Gastroesophageal sphincter (tissue), 4 donors: ENCODE measurements around the gene CCDC86. TPM values are rescaled to one million over a fixed set of nuclear protein-coding genes. Genes with fewer than 3 reads are reported as not detected.

Experiments
- ATAC-seq: fragments of 150-250 bp; one replicate; pipeline ENCODE4 v1.9.1; 2016; ENCODE audit warnings: mild to moderate bottlenecking, moderate library complexity
- H3K27ac ChIP-seq, 4 donors: fragments of 200-600 bp; sonication (generic) in 3 of 4; 1 replicate in 3 of 4; 2 replicates in 1 of 4; pipeline ENCODE4 v1.5.1; 2016 to 2019
- H3K27me3 ChIP-seq: fragments of 200-600 bp; sonication (generic); one replicate; pipeline ENCODE4 v1.5.1; 2019
- H3K36me3 ChIP-seq, 2 donors: fragments of 200-600 bp; sonication (generic); one replicate each; pipeline ENCODE4 v1.5.1; 2019; ENCODE audit warnings: control low read depth in 1 of 2
- H3K4me1 ChIP-seq, 3 donors: fragments of 200-600 bp; sonication (generic); 1 replicate in 2 of 3; 2 replicates in 1 of 3; pipeline ENCODE4 v1.5.1; 2016 to 2019; ENCODE audit warnings: control low read depth in 2 of 3
- H3K4me3 ChIP-seq, 2 donors: fragments of 200-600 bp; sonication (generic); one replicate each; pipeline ENCODE4 v1.5.1; 2019; ENCODE audit warnings: mild to moderate bottlenecking in 1 of 2, moderate library complexity in 1 of 2
- H3K9me3 ChIP-seq, 3 donors: fragments of 200-600 bp; sonication (generic); one replicate each; pipeline ENCODE4 v1.5.1; 2017 to 2019; ENCODE audit warnings: control low read depth in 2 of 3
- EP300 ChIP-seq: sonication (generic); formaldehyde crosslinking; IDR thresholded peaks from one replicate; pipeline ENCODE4 v1.6.1; 2017; ENCODE audit warnings: antibody characterized with exemption, mild to moderate bottlenecking
- POLR2A ChIP-seq, 2 donors: fragments of 450-650 bp; IDR thresholded peaks; one replicate each; pipeline ENCODE4 v1.6.1; 2017; ENCODE audit warnings: antibody characterized with exemption in 2 of 2, mild to moderate bottlenecking in 2 of 2, moderate library complexity in 1 of 2
- POLR2AphosphoS5 ChIP-seq: sonication (generic); formaldehyde crosslinking; IDR thresholded peaks from one replicate; pipeline ENCODE4 v1.6.1; 2017; ENCODE audit warnings: antibody characterized with exemption
- WGBS, 2 donors: methylation state at CpG; one replicate each; pipeline ENCODE4 v1.1.5; 2018; ENCODE audit warnings: low coverage in 1 of 2; 5-methylcytosine and 5-hydroxymethylcytosine counted together
- total RNA-seq, 4 donors: library from RNA; depleted of rRNA; stranded (reverse); fragments of >200 nt; gene quantifications; one replicate each; pipeline ENCODE4 v1.1.0, GENCODE V29; 2016
- TF ChIP-seq, protein P1 (sequence below), 4 experiments: fragments of 200-600 bp in 2 of 4; fragments of 450-650 bp in 2 of 4; sonication (generic) in 1 of 4; IDR thresholded peaks; one replicate each; pipeline ENCODE4 v1.5.1; 2017 to 2019; ENCODE audit warnings: antibody characterized with exemption in 4 of 4, mild to moderate bottlenecking in 2 of 4, moderate library complexity in 2 of 4

The CCDC86 gene
- total RNA-seq, 4 donors from 2014 or later = 10.5 to 27.8 (median 18.2) TPM

DNA sequence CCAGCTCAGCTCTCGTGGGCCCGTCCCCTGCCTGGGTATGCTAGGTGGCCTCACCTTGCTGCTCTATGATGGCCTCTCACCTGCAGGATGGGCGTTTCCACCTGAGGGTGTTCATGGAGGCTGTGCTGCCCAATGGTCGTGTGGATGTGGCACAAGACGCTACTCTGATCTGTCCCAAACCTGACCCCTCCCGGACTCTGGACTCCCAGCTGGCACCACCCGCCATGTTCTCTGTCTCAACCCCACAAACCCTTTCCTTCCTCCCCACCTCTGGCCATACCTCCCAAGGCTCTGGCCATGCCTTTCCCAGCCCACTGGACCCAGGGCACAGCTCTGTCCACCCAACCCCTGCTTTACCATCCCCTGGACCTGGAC is 27.5 kb downstream of the CCDC86 start:
- whole genome bisulfite sequencing, 2 donors = 87% methylated on average over 4 of the region's 7 CpGs; no CpG with 5 or more reads in 1 of the 2 donors
- no peaks in the 10 kb centered on the region for H3K36me3 ChIP-seq
- TF ChIP-seq EP300 = no peak
- TF ChIP-seq, protein P1, sequence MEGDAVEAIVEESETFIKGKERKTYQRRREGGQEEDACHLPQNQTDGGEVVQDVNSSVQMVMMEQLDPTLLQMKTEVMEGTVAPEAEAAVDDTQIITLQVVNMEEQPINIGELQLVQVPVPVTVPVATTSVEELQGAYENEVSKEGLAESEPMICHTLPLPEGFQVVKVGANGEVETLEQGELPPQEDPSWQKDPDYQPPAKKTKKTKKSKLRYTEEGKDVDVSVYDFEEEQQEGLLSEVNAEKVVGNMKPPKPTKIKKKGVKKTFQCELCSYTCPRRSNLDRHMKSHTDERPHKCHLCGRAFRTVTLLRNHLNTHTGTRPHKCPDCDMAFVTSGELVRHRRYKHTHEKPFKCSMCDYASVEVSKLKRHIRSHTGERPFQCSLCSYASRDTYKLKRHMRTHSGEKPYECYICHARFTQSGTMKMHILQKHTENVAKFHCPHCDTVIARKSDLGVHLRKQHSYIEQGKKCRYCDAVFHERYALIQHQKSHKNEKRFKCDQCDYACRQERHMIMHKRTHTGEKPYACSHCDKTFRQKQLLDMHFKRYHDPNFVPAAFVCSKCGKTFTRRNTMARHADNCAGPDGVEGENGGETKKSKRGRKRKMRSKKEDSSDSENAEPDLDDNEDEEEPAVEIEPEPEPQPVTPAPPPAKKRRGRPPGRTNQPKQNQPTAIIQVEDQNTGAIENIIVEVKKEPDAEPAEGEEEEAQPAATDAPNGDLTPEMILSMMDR (IDR thresholded peaks at IDR 0.05) = no peak
- no peak for TF ChIP-seq POLR2A (IDR thresholded peaks at IDR 0.05)
- no peak for TF ChIP-seq POLR2AphosphoS5
- no peak overlapping the region for H3K4me3 ChIP-seq
- no peak overlapping the region for H3K27ac ChIP-seq
- H3K9me3 ChIP-seq = no peaks in the 10 kb centered on the region
- ATAC-seq = no peak
- peaks cover 0 to 47% (median 6%) of the 10 kb centered on the region in 3 donors for H3K4me1 ChIP-seq
- H3K27me3 ChIP-seq = no peaks in the 10 kb centered on the region

DNA sequence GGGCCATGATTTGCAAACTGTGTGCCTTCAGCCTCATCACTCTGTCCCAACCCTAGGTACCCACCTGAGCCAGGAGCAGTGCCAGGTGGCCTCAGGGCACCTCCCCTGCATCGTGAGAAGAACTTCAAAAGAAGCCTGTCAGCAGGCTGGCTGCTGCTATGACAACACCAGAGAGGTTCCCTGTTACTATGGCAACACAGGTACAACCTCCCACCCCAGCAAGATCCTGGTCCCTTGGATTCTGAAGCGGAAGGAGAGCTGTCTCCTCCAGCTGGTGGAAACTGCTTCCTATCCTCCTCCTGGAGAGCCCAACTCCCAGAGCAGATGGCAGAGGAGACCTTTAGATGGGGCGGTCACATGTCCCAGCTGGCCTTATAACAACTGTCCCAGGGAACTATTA is 28.4 kb downstream of the CCDC86 start:
- no peaks in the 10 kb centered on the region for H3K36me3 ChIP-seq
- H3K27ac ChIP-seq = no peak overlapping the region
- ATAC-seq = no peak
- TF ChIP-seq EP300 (no peak), POLR2A (IDR thresholded peaks at IDR 0.05) (no peak), POLR2AphosphoS5 (no peak)
- TF ChIP-seq, protein P1 (IDR thresholded peaks at IDR 0.05) = no peak
- H3K4me1 ChIP-seq = peaks cover 0 to 56% (median 6%) of the 10 kb centered on the region in 3 donors
- H3K27me3 ChIP-seq = no peaks in the 10 kb centered on the region
- H3K4me3 ChIP-seq = no peak overlapping the region
- no peaks in the 10 kb centered on the region for H3K9me3 ChIP-seq
- WGBS, 2 donors = no CpG with 5 or more reads among the region's 3 CpGs

- H3K27me3 ChIP-seq = no peaks in the 10 kb centered on the region
- peaks cover 0 to 57% (median 6%) of the 10 kb centered on the region in 3 donors for H3K4me1 ChIP-seq
- H3K4me3 ChIP-seq = no peak overlapping the region
- TF ChIP-seq, protein P1 (IDR thresholded peaks at IDR 0.05) = no peak
- no peak for TF ChIP-seq EP300
- no peak for TF ChIP-seq POLR2AphosphoS5
- no peak for TF ChIP-seq POLR2A (IDR thresholded peaks at IDR 0.05)
- H3K27ac ChIP-seq = no peak overlapping the region
- WGBS, 2 donors = 89 to 100% methylated on average over 2 to 6 of the region's 13 CpGs
- no peaks in the 10 kb centered on the region for H3K9me3 ChIP-seq
- no peaks in the 10 kb centered on the region for H3K36me3 ChIP-seq
- no peak for ATAC-seq
These were observed 28.9 kb downstream of the CCDC86 start for GRCh38 chr11:60870733-60871377.

GRCh38 chr11:60871378-60872061 is 29.6 kb downstream of the CCDC86 start:
- Histone ChIP-seq H3K27ac (no peak overlapping the region), H3K27me3 (no peaks in the 10 kb centered on the region), H3K36me3 (no peaks in the 10 kb centered on the region), H3K4me3 (no peak overlapping the region), H3K9me3 (no peaks in the 10 kb centered on the region), H3K4me1 (peaks cover 0 to 57% (median 6%) of the 10 kb centered on the region in 3 donors)
- TF ChIP-seq POLR2A (IDR thresholded peaks at IDR 0.05) (no peak), EP300 (no peak), POLR2AphosphoS5 (no peak)
- TF ChIP-seq, protein P1 (IDR thresholded peaks at IDR 0.05) = no peak
- 77 to 80% methylated on average over 3 to 4 of the region's 7 CpGs for whole genome bisulfite sequencing, 2 donors
- ATAC-seq = no peak
